GM20000 (cell line): ENCODE results near the gene FLT3LG.
A peak's percentile ranks its signal among the peaks of the same experiment; 100 is the strongest.

ENCODE experiments used
- DNase-seq: peaks from one replicate; pipeline ENCODE4 v3.0.0; 2012; ENCODE audit warnings: low spot score
- CTCF ChIP-seq: IDR thresholded peaks from 2 replicates; pipeline ENCODE4 v1.5.1; 2012; ENCODE audit warnings: mild to moderate bottlenecking, control low read depth; ENCODE audit errors: extremely low read depth, missing control alignments

The FLT3LG gene

GRCh38 chr19:49473868-49474541 is at the start of gene FLT3LG:
Gene FLT3LG (plus strand): TSS chr19:49474215. CDS start chr19:49474640, 425 bp downstream.
- peak; percentile 93 for DNase-seq
- TF ChIP-seq CTCF = peak; percentile 79

- no peak for DNase-seq
- no peak for TF ChIP-seq CTCF
Measured at GRCh38 chr19:49425178-49425577, 48.8 kb upstream of the FLT3LG start, which contains the start of gene GFY. Gene GFY (plus strand): TSS chr19:49425388. CDS start chr19:49426431, 1,043 bp downstream.

- TF ChIP-seq CTCF = no peak
- DNase-seq = no peak
Measured at GRCh38 chr19:49425922-49426592, 48.0 kb upstream of the FLT3LG start.

- no peak for TF ChIP-seq CTCF
- no peak for DNase-seq
Measured at GRCh38 chr19:49427339-49427738, 46.7 kb upstream of the FLT3LG start.

- no peak for TF ChIP-seq CTCF
- DNase-seq = no peak
Measured at GRCh38 chr19:49427855-49428546, 46.0 kb upstream of the FLT3LG start.

- no peak for DNase-seq
- TF ChIP-seq CTCF = no peak
Measured at GRCh38 chr19:49428547-49429451, 45.2 kb upstream of the FLT3LG start.
